Stimulated activated CD8-positive, alpha-beta memory T cell treated with anti-CD3 and anti-CD28 coated beads, Interleukin-4, amount 100 ng/mL, for 48 hours (primary cell): ENCODE results near the gene TMEM179B.
"Not testable (repeated sequence)": the region's sequence is repeated elsewhere in the genome, so short reads cannot be mapped to it uniquely, and the experiment has no call there.

Experiments used
- DNase-seq: peaks from one replicate; pipeline ENCODE4 v3.0.0-alpha.2; 2020

Gene TMEM179B

DNA sequence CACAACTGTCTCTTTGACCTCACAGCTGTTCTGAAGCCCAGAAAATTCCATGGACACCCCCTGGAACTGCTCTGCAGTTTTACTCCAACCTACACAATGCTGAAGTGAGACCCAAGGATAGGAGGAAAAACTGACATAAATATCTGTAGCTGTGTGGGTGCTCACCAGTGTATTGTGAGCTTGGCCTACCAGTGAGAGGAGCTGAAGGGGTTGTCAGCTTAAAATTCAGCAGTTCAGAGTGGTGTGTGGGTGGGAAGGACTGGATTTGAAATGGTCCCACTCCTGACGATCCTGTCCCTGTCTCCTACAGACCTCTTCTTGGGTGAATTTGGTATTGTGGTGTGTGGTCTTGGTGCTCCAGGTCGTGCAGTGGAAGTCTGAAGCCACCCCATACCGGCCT lies 2.4 kb downstream of the TMEM179B start:
- DNase-seq: no peak

DNA sequence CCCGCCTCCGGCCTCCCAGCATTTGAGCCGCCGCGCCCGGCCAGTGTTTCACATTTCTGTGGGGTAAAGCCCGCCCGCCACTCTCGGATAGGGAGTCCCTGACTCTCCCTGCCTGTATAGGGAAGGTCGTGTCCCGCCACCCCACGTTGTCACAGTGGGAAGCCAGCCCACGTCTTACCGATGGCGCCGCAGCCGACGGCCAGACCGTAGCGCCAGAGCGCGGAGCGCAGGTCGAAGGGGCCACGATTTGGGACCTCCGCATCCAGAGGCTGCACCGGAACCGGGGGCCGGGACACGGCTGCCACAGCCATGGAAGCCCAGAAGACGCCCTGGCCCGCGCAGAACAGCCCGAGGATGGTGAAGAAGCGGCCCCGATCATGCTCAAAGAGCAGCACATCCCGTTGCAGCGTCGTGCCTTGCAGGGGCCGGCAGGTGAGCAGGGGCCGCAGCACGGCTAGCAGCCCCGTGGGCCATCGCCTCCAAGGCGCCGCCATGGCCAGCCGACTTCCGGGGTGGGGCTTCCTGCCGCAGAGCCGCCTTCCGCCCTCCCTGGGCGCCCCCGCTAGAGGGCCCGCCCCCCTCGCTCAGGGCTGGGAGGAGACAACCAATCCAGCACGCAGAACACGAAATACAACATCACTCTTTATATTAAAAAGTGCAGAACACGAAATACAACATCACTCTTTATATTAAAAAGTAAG lies 4.4 kb downstream of the TMEM179B start, which contains the start of gene TMEM223:
TSS of gene TMEM223 (minus strand) at position 506 of the 701 bp plus-strand sequence. CDS start at position 494, 12 bp downstream.
- DNase-seq: peak; percentile 94

DNA sequence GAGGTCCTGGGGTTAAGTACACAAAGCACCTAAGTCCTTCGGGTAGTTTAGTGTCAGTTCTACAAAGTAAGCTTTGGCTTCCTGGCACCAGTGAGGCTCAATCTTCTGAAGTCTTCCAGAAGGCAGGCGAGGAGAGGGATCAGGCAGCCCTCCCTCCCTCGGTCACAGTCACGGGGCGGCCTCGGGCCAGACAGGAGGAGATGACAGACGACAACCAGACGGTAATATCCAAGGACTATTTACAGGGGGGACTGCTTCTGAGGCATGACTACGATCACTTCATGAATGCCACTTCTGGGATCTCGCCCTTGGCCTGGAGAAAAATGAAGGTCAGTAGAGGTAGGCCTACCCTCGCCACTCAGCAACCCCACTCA lies 5.0 kb downstream of the TMEM179B start:
- DNase-seq: no peak

DNA sequence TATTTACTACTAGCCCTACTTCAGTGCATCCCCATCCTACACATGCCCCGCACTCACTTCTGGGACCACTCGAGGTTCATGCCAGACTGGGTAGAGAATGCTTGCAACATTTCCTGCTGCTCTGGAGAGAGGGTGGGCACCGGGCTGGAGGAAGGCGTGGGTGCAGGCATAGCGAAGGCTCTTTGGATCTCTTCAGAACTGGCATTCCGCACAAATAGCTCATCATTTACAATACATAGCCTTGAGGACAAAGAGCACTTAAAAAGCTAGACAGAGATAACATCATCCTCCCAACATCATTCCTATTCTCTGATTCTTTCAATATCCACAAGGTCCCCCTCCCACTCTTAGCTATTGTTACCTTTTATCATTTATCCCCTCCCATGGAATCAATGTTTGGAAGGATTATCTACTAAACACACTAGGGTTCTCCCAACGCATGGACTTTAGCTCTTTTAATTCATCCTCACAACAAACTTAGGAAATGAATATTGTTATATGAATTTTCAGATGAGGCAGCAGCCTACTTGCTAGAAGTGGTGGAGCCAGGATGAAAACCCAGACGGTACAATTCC lies 7.1 kb downstream of the TMEM179B start:
- no peak for DNase-seq

DNA sequence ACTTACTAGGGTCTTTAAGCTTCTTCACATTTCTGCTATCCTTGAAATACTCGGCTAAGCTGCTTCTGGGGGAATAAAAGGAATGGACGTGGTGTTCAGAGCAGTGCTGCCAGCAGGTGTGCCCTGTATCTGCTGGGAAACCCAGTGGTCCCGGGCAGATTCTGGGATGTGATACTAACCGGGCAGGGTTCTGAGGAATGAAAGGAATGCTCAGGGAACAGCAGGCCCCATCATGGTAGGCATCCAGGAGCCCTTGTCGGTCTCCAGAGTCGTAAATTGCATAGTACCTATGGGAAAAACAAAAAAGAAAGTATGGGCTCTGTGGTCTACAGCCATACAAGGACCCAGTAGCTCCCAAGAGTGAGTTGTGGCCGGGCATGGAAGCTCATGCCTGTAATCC lies 9.1 kb downstream of the TMEM179B start:
- no peak for DNase-seq

DNA sequence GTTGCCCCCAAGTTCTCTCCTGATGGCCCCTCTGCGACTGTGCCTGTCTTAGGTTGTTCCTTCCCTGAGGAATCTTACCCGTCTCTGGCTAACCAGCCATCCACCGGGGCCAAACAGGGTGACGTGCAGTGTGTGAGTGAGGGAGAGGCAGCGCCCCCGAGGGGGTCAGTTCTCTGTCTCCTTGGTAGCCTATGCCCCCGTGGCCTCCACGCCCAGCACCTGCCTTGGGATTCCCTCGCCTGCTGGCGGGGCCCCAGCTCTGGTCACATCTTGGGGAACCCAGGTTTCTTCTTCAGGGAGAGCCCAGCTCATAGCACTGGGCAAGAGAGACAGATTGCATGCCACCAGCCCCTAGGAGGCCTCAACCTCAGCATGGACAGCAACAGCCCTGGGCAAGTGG lies 12.3 kb downstream of the TMEM179B start:
- no peak for DNase-seq

DNA sequence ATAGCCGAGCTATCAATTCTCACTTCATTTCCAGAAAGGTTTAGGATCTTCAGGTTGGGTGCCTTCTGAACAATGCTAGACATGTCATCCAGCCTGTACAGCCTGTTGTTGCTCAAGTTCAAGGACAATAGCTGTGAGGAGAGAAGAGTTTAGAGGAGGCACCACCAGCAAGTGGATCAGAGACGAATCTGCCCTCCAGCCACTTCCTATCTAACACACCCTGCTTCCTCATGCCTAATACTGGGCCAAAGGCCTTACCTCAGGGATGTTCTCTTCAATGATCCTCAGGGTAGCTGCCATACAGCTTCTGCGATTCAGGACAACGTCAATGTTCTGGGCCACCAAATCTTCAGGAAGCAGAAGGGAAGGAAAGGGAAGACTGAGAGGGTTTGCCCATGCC lies 13.9 kb downstream of the TMEM179B start:
- no peak for DNase-seq

DNA sequence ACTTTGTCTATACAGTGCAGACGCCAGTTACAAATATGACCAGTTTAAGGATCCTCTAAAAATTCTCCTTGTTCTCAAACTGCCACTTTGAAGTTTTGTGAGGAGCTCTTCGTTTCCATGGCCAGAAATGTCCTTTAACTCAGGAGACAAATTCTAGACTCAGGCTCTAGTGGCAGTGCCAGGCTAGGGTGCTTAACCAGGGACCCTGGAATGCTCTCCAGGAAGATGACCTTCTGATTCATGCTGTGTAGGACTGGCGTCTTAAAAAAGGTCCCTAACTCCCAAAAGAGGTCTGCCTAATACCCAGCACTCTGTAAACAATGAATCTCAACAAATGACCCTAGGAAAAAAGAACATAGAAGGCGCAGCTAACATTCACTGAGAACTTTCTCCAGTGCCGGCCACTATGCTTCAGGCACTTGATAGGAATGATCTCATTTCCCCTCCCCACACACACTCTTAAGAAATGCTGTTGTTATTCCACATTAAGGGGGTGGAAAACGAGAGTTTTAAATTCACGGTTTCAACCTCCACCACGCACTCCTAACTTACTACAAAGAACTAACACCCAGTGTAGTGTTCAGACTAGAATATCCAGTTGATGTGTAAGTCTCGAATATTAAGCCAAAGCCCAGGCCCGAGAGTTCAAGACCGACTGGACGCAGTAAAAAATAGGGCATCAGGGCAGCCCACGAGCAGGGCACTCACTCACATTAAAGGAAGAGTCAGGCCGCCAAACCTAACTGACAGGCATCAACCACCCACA lies 17.3 kb downstream of the TMEM179B start:
- DNase-seq: peak; percentile 54

DNA sequence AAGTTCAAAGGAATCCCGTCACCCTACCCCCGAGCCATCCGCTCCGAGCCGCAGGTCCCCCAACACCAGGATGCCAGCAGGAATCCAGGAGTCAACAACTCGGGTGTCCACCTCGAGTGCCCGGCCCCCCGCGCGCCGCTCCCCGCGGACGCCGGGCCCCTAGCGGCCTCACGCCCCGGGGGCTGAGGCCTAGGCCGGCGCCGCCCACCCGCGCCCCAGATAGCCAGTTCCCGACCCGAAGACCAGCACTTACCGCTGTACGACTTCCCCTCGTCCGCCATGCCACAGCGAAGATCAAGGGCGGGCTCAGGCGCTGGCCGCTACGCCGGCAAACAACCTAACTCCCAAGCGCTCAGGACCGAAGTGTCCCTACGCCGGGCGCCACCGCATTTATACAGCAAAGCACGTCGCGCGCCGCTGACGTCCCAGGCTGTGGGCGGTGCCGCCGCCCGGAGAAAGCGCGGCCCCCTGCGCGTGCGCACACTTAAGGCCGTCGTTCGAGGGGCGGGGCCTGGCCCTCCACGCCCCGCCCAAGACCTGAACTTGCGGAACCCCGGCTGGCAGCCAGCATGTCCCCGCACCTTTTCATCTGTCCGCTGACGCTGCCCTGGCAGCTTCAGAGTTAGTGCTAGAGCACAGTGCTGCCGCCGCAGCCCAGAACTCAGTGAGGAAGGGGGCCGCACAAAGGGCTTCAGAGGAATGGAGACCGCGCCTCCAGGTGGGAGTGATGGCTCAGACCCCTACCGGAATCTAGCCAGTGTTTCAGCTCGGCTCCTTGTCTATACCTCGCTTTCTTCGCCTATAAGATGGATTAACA lies 18.1 kb downstream of the TMEM179B start, which contains the start of gene NXF1:
TSS of gene NXF1 (minus strand) at position 365 of the 817 bp plus-strand sequence. CDS start at position 281, 84 bp downstream.
- peak; percentile 98 for DNase-seq

DNA sequence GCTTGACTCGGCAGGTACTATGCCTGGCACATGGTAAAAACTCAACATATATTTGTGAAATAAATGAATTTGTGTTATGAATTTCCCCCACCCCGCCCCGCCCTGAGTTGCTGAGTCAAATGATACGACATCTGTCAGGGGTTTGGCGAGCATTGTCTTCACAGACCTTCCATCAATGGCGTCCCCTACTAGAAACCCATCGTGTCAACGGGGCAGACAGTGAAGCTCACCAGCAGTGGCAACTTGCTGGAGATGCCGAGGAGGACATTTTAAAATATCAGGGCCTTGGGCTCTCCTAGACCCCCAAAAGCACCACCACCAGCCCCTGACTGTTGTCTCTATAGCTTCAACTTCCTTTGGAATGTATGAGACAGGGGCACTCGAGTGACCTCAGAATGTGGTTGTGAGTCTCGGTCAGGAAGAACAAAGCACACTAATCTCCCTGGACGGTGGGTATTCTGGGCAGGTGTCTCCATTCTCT lies 18.8 kb downstream of the TMEM179B start:
- peak; percentile 51 for DNase-seq

DNA sequence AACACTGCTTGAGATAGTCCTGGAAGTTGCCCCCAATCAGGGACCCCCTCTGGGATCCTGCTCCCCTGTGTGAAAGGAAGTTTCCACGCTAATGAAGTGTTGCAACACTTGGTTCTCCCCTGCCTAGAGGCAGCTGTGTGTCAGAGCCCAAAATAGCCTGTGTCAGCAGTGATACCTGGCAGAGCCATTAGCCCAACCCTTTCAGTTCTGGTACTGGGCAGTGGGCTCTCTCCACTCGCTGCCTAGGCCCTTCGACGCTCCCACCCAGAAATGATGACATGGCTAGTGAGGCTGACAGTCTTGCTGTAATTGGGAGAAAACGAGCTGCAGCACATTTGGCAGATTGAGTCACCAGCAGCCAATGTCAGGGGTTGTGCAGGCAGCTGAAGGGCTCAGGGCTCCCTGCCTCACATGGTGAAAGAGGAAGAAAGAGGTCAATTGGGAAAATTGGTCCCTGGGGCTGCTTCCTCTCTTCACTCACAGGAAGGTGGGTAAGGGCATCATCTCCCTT lies 19.5 kb downstream of the TMEM179B start:
- no peak for DNase-seq

DNA sequence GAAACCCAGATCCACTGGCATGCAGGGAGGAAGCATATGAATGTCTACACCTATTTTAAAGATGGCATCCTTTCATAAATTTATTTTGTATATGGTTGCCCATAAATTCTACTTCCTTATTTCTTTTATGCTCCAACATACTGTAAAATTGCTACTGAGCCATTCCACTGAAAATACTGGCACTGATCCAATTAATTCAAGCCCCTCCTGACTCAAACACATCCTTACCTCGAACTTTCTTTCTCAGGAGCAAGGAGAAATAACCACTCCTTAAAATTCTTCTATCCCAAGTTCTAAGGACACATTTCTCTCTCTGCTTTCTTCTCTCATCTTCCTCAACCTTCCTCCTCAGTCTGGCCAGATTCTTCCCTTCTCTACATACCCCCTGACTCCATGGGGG lies 23.5 kb downstream of the TMEM179B start:
- no peak for DNase-seq

DNA sequence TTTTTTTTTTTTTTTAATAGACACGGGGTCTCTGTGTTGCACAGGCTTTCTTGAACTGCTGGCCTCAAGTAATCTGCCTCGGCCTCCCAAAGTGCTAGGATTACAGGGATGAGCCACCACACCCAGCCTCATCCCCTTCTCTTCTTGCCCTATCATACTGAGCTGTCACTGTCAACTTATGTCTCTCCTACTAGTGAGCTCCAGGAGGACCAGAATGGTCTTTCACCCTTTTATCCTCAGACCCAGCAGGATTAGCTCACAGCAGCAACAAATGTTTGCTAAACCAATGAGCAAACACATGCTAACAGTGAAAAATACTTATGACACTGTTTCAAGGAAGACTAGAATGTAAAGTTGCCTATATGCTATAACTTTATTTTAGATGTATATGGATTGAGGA lies 24.5 kb downstream of the TMEM179B start:
- DNase-seq: no peak

DNA sequence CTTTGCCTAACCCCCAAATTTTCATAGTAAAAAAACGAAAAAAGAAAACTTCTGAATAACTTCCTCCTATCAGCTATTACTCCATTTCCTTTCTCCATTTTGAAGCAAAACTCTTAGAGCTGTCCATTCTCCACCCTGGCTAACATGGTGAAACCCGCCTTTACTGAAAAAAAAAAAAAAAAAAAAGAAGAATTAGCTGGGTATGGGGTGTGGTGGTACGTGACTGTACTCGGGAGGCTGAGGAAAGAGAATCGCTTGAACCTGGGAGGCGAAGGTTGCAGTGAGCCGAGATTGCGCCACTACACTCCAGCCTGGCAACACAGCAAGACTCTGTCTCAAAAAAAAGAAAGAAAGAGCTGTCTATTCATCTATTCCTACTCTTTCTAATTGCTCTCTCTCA lies 29.4 kb downstream of the TMEM179B start:
- no peak for DNase-seq

DNA sequence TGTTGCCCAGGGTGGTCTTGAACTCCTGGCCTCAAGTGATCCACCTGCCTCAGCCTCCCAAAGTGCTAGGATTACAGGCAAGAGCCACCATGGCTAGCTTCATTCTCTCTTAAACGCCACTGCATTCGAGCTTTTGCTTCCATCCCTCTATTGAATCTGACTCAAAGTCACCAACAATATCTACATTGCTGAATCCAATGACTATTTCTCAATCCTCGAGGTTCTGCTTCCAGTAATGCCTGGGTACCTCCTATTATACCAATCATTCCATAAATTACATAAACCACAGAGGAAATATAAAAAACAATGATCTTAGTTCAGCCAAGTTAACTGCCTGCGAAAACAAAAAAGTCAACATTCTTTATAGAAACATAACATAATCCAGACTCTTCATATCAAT lies 29.9 kb downstream of the TMEM179B start:
- no peak for DNase-seq

DNA sequence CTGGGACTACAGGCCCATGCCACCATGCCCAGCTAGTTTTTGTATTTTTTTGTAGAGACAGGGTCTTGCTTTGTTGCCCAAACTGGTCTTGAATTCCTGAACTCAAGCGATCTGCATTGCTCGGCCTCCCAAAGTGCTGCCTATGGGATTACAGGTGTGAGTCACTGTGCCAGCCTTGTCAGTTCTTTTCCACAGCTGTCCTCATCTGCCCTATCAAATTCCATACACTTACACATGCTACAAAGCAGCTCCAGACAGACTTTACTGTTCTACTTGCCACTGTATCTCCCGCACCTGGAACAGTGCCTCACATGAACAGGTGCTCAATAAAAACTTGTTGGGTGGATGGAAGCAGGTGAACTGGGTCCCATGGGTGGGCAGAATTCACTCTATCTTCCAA lies 36.5 kb downstream of the TMEM179B start:
- no peak for DNase-seq

DNA sequence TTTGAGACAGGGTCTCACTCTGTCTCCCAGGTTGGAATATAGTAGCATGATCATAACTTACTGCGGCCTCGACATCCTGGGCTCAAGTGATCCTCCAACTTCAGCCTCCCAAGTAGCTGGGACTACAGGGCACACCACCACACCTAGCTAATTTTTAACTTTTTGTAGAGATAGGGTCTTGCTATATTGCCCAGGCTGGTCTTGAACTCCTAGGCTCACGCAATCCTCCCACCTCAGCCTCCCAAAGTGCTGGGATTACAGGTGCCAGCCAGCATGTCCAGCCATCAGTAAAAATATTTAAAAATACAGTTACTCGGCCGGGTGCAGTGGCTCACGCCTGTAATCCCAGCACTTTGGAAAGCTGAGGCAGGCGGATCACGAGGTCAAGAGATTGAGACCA lies 40.9 kb downstream of the TMEM179B start:
- not testable (repeated sequence) for DNase-seq

DNA sequence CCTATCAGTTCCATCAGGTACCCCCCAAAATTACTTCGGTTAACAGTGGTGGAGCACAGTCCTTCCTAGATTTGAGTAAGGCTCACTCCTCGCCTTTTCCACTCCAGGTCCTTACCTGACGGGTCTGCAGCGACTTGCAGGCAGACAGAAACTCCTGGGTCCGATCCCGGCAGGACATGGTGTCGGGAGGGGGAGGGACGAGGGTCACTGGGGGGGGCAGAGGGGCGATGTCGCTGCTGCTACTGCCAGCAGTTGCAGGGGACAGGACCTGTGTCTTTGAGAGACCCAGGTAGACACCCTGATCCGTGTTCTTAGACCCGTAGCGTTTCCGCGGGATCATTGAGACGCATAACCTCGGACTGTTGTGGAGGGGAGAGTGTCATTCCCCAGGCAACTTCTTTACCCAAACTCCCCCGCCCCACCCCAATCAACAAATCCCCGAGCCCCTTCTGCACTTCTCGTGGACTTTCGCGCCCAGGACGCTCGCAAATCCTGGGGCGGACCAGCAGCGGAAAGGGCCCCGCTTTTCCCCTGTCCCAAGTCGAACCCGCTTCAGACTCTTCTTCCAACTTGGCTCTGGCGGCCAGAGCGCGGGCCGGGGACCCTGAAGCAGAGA lies 43.8 kb downstream of the TMEM179B start:
- peak; percentile 40 for DNase-seq

DNA sequence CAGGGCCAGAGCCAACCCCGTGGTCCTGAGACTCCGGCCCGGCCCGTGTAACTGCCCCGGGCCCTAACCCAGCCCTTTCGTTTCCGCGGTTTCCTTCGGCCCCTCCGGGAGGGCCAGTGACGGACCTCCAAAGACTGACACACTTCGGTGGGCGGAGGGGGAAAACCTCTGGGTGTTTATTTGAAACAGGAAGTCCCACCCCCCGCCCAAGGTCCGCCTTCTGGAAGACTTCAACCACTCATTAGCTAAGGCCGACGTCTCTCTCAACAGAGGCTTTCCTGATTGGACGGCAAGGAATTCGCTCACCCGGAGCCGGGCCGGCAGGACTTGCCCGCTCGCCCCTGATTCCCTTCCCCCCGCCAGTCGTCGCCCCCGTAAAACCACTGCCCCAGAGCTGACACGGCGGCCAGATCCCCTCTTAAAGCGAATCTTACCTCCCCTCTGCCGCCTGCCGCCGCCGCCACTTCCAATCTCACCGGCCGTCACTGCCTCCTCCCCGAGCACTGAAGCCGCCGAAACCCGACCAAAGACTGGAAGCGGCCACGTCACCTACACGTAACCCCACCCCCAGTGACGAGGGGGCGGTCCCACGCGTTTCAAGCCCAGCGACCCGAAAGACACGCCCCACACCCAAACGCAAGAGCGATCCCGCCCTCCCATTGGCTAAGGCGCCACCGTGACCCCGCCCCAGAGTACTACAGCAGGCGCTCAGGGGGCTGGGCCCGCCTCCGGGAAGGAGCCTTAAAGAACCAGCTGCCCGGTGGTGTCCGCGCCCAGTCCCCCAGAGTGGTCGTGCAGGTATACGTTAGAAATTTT lies 44.5 kb downstream of the TMEM179B start, which contains the start of gene STX5:
TSS of gene STX5 (minus strand) at position 532 of the 816 bp plus-strand sequence. CDS start 808 bp downstream, outside the sequence.
- peak; percentile 100 for DNase-seq

DNA sequence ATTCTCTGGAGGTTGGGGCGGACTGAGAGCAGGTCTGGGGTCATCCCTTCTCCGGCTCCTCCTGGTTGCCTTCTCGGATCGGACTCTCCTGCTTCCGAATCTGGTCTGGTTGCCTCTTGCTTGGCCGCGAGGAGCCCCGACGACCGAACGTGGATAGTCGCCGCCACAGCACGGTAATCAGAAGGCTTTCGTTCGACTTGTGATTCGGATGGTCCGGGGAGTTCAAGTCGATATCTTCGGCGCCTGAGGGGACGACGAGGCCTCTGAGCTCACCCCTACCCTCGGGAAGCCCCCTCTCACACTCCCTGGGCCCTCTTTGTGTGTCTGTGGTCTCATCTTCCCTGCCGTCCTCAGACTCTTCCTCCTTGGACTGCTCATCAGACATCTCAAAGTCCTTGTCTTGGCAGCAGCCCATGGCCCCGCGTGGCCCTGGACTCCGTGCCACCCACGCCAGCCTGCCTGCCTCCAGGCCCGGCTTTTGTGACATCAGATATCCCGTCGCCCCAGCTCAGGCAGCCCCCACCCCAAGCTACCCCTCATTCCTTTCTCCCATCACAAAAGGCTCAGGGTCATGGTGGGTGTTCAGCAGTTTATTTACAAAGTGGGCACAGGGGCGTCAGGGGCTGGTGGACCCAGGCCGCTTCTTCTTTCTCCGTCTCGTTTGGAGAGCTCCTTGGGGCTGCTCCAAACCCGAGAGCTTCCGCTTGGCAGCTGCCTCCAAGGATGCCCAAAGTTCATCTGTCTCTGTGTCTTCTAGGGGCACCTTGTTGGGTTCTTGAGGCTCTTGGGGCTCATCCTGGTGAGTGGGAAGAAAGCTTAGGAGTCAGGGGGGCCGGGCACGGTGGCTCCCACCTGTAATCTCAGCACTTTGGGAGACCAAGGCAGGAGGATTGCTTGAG lies 45.4 kb downstream of the TMEM179B start, which contains the start of gene TEX54:
TSS of gene TEX54 (minus strand) at position 506 of the 899 bp plus-strand sequence.
- DNase-seq: no peak
